Activated CD8-positive, alpha-beta memory T cell treated with anti-CD3 and anti-CD28 coated beads, Interleukin-2, amount 50 U/mL, for 1 hour (primary cell): ENCODE data around the gene LYST.
"Not testable (repeated sequence)": the region's sequence is repeated elsewhere in the genome, so short reads cannot be mapped to it uniquely, and the experiment has no call there.

Experiments
- DNase-seq: peaks from one replicate; pipeline ENCODE4 v3.0.0-alpha.2; 2020; ENCODE audit errors: extremely low read depth

The LYST gene, protein sequence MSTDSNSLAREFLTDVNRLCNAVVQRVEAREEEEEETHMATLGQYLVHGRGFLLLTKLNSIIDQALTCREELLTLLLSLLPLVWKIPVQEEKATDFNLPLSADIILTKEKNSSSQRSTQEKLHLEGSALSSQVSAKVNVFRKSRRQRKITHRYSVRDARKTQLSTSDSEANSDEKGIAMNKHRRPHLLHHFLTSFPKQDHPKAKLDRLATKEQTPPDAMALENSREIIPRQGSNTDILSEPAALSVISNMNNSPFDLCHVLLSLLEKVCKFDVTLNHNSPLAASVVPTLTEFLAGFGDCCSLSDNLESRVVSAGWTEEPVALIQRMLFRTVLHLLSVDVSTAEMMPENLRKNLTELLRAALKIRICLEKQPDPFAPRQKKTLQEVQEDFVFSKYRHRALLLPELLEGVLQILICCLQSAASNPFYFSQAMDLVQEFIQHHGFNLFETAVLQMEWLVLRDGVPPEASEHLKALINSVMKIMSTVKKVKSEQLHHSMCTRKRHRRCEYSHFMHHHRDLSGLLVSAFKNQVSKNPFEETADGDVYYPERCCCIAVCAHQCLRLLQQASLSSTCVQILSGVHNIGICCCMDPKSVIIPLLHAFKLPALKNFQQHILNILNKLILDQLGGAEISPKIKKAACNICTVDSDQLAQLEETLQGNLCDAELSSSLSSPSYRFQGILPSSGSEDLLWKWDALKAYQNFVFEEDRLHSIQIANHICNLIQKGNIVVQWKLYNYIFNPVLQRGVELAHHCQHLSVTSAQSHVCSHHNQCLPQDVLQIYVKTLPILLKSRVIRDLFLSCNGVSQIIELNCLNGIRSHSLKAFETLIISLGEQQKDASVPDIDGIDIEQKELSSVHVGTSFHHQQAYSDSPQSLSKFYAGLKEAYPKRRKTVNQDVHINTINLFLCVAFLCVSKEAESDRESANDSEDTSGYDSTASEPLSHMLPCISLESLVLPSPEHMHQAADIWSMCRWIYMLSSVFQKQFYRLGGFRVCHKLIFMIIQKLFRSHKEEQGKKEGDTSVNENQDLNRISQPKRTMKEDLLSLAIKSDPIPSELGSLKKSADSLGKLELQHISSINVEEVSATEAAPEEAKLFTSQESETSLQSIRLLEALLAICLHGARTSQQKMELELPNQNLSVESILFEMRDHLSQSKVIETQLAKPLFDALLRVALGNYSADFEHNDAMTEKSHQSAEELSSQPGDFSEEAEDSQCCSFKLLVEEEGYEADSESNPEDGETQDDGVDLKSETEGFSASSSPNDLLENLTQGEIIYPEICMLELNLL (N-terminal part only)

DNA sequence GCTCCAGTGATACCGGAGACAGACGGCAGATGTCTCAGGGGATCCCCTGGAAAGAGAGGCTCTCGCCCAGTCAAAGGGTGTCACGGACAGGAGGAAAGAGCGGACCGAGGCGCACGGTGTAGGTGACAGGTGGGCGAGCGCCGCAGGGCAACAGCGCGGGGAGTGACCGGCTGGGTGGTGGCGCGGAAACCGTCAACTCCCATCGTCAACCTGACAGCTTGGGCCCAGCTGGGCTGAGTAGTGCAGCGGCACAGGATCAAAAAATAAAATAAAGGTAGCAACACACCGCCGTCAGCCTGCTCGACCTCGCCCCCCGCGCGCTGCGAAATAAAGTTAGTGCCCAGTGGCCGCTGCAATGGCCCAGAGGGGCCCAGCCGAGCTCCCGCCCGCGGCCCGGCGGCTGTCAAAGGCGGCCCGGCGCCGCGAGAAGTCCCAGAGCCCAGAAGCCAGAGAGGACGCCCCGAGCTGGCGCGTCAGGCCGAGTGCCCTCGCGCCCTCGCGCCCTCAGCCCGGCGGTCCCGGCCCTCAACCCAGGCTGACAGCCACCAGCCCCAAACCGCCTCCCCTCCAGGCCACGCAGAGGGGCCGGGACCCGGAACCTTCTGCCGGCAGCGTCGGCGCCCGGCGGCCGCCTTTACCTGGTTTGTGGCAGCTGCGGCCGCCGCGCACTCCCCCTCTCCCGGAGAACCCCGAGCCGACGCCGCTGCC is at the start of gene LYST:
TSS of gene LYST (minus strand) at position 702 of the 708 bp plus-strand sequence. CDS start 36,489 bp downstream, outside the sequence.
- peak; percentile 22 for DNase-seq

- not testable (repeated sequence) for DNase-seq
Measured at GRCh38 chr1:235915489-235915888, 48.8 kb upstream of the LYST start.

DNA sequence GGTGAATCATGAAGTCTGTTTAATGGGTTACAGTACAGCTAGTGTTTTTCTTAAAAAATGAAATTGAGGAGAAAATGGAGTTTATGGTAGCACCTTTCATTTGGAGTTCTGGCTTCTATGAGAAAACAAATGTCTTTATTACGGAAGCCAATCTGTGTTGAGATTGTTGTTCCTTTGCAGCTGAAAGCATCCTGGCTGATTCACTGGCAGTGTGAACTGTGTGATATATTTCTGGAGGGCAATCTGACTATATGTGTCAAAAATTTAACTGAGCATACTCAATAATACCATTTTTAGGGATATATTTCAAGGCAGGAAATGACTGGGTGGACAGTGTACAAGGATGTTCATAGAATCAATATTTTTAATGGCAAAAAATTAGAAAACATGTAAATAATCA is 46.6 kb upstream of the LYST start:
- no peak for DNase-seq

- no peak for DNase-seq
Measured at GRCh38 chr1:235911876-235912275, 45.2 kb upstream of the LYST start.

- DNase-seq: no peak
Measured at GRCh38 chr1:235911300-235911662, 44.6 kb upstream of the LYST start.

DNA sequence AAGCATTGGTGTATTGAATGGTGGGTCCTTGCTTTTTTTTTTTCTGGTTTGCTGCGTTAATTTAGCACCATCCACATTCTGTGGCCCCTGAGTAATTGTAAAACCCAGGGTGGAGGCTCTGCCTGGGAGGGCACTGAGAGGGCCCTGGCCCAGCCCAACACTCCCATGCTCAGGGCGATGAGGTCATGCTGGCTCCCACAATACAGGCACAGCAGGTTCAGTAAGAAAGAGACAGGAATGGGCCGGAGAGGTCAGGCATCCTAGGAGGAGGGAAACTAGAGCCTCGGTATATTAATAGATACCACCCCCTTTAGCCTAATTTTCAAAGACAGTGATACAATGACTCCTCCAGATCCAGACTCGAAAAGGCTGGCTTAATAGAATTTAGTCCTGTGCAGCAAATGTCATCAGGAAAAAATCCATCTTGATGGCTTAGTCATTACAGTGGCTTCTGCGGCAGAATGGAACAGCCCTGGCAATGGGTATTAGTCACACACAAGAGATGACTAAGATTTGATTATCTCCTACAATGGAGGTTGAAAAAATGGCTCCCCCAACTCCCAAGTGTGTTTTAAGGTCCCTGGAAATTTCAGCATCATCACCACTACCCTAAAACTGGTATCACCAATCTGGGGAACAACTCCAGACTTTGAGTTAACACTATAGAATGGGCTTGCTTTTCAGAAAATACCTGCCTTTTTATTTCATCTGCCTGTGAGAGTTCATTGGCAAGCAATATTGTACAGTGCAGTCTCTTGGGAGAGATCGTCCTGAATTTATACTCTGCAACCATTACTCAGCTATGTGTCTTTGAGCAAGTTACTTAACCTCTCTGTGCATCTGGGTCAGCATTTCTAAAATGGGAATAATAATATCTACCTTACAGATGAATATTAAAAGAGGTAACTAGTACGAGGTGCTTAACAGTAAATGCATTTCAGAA is 43.9 kb upstream of the LYST start:
- DNase-seq: no peak

DNA sequence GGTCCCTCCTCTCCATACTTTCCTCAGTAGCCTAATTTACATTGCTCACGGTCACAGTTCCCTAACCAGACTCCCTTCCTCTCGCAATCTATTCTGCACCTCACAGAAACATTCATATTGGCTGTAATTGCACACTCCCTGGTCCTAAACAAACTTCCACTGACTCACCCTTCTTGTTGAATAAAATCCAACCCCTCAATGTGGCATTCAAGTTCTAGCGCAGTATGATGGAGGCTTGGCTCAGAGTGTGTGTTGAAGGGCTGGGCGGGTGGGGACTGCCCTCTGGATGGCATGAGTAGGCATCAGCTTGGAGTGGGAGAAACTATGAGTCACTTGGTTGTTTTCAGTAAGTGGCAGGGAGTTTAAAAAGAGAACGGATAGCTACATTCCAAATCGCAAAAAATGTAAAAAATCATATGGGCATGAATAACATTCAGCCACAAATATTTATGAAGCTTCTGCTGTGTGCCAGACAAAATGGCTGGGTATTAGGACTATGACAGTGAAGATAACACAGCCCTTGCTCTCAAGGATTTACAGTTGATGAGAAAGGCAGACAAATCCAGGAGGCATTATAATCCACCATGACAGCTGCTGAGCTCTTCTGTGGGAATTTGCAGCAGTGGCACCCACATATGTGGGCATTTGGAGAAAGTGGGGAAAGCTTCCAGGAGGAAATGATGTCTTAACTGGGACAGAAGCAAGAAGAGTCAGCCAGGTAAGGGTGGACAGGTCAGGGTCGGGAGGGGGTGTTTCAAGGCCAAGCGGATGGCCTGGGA is 42.2 kb upstream of the LYST start:
- no peak for DNase-seq

GRCh38 chr1:235907897-235908240 is 41.2 kb upstream of the LYST start:
- no peak for DNase-seq

DNA sequence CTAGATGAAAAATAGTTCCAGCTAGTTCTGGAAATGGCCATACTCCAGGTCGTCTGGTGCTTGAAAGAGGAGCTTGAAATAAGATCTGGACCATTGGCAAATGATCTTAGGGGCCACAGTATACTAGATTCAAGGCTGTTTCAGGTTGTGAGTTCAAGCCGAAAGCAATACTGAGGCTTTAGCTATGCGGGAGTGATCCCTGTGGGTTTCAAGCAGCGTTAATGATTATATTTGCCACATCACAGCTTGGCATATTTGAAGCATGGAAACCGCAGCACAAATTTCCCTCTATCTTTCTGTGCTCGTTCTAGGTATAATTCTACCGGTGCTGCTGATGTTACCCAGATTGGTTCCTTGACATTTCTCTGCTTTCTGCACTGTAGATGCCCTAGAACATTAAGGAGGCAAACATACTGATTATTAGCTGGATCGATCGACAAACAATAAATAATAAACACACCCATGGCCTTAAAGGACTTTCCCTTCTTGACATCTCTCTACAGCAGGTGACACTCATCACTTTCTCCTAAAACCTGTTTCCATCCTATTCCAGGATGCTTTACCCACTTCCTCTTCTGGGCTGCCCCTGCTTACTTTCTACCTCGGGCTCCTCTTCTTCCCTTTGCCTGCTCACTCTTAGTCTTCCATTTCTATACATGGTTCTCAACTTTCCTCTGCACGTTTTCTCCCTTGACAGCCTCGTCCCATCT is 40.6 kb upstream of the LYST start:
- DNase-seq: no peak

- DNase-seq: no peak
Measured at GRCh38 chr1:235906436-235906835, 39.7 kb upstream of the LYST start.

- not testable (repeated sequence) for DNase-seq
Measured at GRCh38 chr1:235903809-235904208, 37.1 kb upstream of the LYST start.

DNA sequence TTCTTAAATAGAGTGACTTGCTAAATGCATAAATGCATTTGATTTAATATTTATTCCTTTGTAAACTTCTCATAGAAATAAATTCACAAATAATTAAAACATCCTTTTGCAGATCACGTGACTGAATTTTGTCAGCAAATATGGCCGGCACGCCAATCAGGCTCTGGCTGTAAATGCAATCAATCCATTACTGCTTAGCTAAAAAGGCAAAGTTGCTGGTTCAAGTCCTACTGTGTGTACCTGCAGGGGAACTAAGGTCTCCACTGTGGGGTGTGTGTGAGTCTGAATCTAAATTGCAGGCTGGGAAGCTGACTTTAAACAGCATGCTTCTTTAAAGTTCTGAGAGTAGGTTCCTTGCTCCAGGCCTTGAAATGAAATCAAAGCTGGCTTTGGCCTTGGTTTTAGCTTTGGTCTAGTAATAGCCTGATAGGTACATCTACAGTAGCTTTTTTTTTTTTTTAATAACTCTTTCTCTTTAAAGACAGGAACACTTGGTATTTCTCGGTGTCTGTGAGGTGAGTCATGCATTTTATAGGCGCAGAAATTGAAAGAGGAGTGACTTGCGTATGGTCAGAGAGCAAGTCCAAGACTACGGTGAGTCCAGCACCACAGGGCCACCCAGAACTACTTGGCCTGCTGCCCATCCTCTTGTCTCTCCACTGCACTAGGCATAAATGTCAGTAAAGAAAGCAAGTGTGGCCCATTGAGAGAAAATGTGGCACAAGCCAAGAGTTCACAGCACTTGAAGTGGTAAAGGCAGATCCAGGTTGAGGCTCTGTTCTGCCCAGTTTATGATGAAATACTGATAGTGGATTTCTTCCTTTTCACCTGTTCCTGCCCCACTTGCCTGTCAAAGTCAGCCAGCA is 36.2 kb upstream of the LYST start:
- no peak for DNase-seq

DNA sequence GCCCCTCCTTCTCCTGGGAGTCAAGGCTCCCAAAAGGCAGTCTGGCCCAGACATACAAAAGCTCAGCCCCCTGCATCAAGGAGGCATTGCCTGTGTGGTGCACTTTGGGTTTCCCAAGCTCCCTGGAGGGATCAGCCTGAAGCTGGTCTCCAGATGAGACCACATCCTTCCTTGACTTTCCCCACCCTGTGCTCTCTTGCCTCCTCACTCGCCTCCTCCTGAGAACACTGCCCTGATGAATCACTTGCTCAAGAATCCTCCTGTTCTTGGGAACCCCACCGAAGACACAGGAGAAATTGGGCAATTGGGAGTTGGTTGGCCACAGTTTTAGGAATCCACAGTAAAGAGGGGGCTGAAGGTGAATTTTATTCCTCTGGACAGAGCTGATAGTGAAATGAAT is 34.8 kb upstream of the LYST start:
- DNase-seq: no peak

- no peak for DNase-seq
Measured at GRCh38 chr1:235898126-235898525, 31.4 kb upstream of the LYST start.

DNA sequence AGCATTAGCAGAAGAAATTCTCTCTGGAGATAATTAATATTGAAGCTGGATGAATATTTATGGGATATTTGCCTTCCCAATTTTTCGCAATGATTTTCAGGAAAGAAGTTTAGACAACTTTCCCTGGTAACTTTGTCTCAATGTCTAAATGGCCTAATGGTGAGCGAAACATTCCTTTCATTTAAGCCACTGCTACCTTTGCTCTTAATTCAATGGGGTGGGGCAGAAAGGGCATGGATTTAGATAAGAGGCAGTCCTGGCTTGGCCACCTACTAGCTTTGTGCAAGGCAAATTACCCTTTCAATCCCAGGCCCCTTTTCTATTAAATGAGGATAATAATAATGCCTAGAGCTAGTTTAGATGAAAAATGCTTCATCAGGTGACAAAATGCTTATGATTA is 27.1 kb upstream of the LYST start:
- no peak for DNase-seq

- DNase-seq: no peak
Measured at GRCh38 chr1:235892734-235893413, 26.2 kb upstream of the LYST start.

GRCh38 chr1:235892202-235892601 is 25.5 kb upstream of the LYST start:
- DNase-seq: no peak
